Amniotic stem cell (primary cell): ENCODE measurements around the gene KCNH1.
"Not testable (repeated sequence)": the region's sequence is repeated elsewhere in the genome, so short reads cannot be mapped to it uniquely, and the experiment has no call there.

ENCODE experiments used
- DNase-seq: peaks from one replicate; lab custom pipeline; 2025; lab: John Stamatoyannopoulos, UW

Gene KCNH1

GRCh38 chr1:210687582-210688279, 446.2 kb downstream of the KCNH1 start:
- DNase-seq: no peak

- DNase-seq: no peak
These were observed 447.1 kb downstream of the KCNH1 start for GRCh38 chr1:210686841-210687240.

GRCh38 chr1:210685295-210685650, 448.7 kb downstream of the KCNH1 start:
- no peak for DNase-seq

- DNase-seq: no peak
These were observed 449.3 kb downstream of the KCNH1 start for GRCh38 chr1:210684466-210685294.

- DNase-seq: no peak
These were observed 450.4 kb downstream of the KCNH1 start for GRCh38 chr1:210683403-210684047.

GRCh38 chr1:210681158-210681557, 452.8 kb downstream of the KCNH1 start:
- DNase-seq: no peak

- DNase-seq: no peak
These were observed 455.6 kb downstream of the KCNH1 start for GRCh38 chr1:210678306-210678705.

- DNase-seq: no peak
These were observed 456.4 kb downstream of the KCNH1 start for GRCh38 chr1:210677533-210677932.

GRCh38 chr1:210676539-210676938, 457.4 kb downstream of the KCNH1 start:
- DNase-seq: no peak

- DNase-seq: no peak
These were observed 459.8 kb downstream of the KCNH1 start for GRCh38 chr1:210674151-210674550.

- no peak for DNase-seq
These were observed 464.0 kb downstream of the KCNH1 start for GRCh38 chr1:210669951-210670350.

GRCh38 chr1:210663730-210664573, 470.0 kb downstream of the KCNH1 start:
- no peak for DNase-seq

- DNase-seq: no peak
These were observed 471.5 kb downstream of the KCNH1 start for GRCh38 chr1:210662291-210663050.

- not testable (repeated sequence) for DNase-seq
These were observed 472.4 kb downstream of the KCNH1 start for GRCh38 chr1:210661520-210661919.

- DNase-seq: no peak
These were observed 476.1 kb downstream of the KCNH1 start for GRCh38 chr1:210657806-210658205.

GRCh38 chr1:210655511-210655910, 478.4 kb downstream of the KCNH1 start:
- DNase-seq: no peak

- DNase-seq: no peak
These were observed 479.6 kb downstream of the KCNH1 start for GRCh38 chr1:210654176-210654981.

- no peak for DNase-seq
These were observed 480.2 kb downstream of the KCNH1 start for GRCh38 chr1:210653771-210654170.

- no peak for DNase-seq
These were observed 481.5 kb downstream of the KCNH1 start for GRCh38 chr1:210652329-210652954.

- no peak for DNase-seq
These were observed 483.5 kb downstream of the KCNH1 start for GRCh38 chr1:210650403-210650802.
